Peyer's patch (tissue), 4 donors: ENCODE data around the gene WDFY4. TPM values are rescaled to one million over a fixed set of nuclear protein-coding genes. Genes with fewer than 3 reads are reported as not detected.

Experiments
- DNase-seq, 3 donors: peaks; one replicate each; pipeline ENCODE4 v3.0.0-alpha.2; 2017 to 2019
- H3K27ac ChIP-seq, 4 donors: fragments of 200-600 bp; sonication (generic); one replicate each; pipeline ENCODE4 v1.5.1; 2016 to 2019
- H3K27me3 ChIP-seq, 2 donors: fragments of 200-600 bp; sonication (generic); one replicate each; pipeline ENCODE4 v1.5.1; 2019
- H3K36me3 ChIP-seq, 3 donors: fragments of 200-600 bp; sonication (generic); one replicate each; pipeline ENCODE4 v1.5.1; 2016 to 2019
- H3K4me1 ChIP-seq, 4 donors: fragments of 200-600 bp; sonication (generic); one replicate each; pipeline ENCODE4 v1.5.1; 2016 to 2019
- H3K4me3 ChIP-seq, 4 donors: fragments of 200-600 bp; sonication (generic); 1 replicate in 3 of 4; 2 replicates in 1 of 4; pipeline ENCODE4 v1.5.1; 2016 to 2019; ENCODE audit warnings: mild to moderate bottlenecking in 1 of 4
- H3K9me3 ChIP-seq, 4 donors: fragments of 200-600 bp; sonication (generic); one replicate each; pipeline ENCODE4 v1.5.1; 2016 to 2019; ENCODE audit warnings: mild to moderate bottlenecking in 1 of 4
- POLR2A ChIP-seq, 2 donors: fragments of 450-650 bp; IDR thresholded peaks; one replicate each; pipeline ENCODE4 v1.5.1; 2017; ENCODE audit warnings: antibody characterized with exemption in 2 of 2, mild to moderate bottlenecking in 2 of 2, moderate library complexity in 2 of 2
- total RNA-seq, 4 donors: library from RNA; depleted of rRNA; stranded (reverse); fragments of >200 nt; gene quantifications; one replicate each; pipeline ENCODE4 v1.1.0, GENCODE V29; 2016
- TF ChIP-seq, protein P1 (sequence below), 6 experiments: fragments of 450-650 bp in 4 of 6; fragments of 200-600 bp in 2 of 6; sonication (generic) in 1 of 6; IDR thresholded peaks; one replicate each; pipeline ENCODE4 v1.5.1; 2017 to 2019; ENCODE audit warnings: antibody characterized with exemption in 6 of 6, mild to moderate bottlenecking in 3 of 6, moderate library complexity in 1 of 6

Gene WDFY4
- total RNA-seq, 4 donors from 2014 or later: 0.53 to 102 (median 4.6) TPM

GRCh38 chr10:48951707-48952106 is 267.0 kb downstream of the WDFY4 start:
- Histone ChIP-seq H3K4me3 (no peak overlapping the region), H3K9me3 (no peaks in the 10 kb centered on the region), H3K27me3 (no peaks in the 10 kb centered on the region), H3K4me1 (no peaks in the 10 kb centered on the region), H3K27ac (no peak overlapping the region), H3K36me3 (no peaks in the 10 kb centered on the region)
- DNase-seq: peak in 1 of 3 donors; percentile 5
- TF ChIP-seq, protein P1, sequence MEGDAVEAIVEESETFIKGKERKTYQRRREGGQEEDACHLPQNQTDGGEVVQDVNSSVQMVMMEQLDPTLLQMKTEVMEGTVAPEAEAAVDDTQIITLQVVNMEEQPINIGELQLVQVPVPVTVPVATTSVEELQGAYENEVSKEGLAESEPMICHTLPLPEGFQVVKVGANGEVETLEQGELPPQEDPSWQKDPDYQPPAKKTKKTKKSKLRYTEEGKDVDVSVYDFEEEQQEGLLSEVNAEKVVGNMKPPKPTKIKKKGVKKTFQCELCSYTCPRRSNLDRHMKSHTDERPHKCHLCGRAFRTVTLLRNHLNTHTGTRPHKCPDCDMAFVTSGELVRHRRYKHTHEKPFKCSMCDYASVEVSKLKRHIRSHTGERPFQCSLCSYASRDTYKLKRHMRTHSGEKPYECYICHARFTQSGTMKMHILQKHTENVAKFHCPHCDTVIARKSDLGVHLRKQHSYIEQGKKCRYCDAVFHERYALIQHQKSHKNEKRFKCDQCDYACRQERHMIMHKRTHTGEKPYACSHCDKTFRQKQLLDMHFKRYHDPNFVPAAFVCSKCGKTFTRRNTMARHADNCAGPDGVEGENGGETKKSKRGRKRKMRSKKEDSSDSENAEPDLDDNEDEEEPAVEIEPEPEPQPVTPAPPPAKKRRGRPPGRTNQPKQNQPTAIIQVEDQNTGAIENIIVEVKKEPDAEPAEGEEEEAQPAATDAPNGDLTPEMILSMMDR (IDR thresholded peaks at IDR 0.05): no peak
- no peak for TF ChIP-seq POLR2A (IDR thresholded peaks at IDR 0.05)

GRCh38 chr10:48957361-48958151 is 272.9 kb downstream of the WDFY4 start:
- Histone ChIP-seq H3K9me3 (no peaks in the 10 kb centered on the region), H3K4me1 (no peaks in the 10 kb centered on the region), H3K36me3 (no peaks in the 10 kb centered on the region), H3K27ac (no peak overlapping the region), H3K27me3 (no peaks in the 10 kb centered on the region), H3K4me3 (no peak overlapping the region)
- TF ChIP-seq, protein P1 (IDR thresholded peaks at IDR 0.05): no peak
- no peak for TF ChIP-seq POLR2A (IDR thresholded peaks at IDR 0.05)
- peak in 1 of 3 donors; percentile 30 for DNase-seq

DNA sequence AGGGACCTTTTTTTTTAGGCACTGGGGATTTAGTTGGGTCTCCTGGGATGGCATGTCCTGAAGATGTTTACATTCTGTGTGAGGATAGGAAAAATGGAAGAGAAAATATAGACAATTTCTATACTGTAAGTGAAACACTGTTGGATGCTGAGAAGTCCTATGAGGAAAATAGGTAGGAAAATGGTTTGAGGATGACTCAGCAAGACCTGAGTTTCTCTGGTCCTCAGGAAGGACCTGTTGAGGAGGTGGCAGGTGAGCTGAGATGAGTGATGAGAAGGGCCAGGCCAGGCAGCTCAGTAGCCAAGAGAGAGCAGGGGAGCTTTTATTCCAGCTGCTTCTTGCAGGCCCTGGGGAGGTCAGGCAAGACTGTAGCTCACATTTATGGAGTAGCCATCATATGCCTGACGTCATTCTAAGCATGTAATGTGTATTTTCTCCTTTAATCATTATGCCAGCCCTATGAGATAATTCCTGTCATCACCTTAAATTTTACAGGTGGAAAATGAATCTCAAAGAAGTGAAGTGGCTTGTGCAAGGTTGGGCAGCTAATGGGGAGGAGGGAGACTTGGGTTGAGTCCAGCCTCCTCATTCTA is 274.0 kb downstream of the WDFY4 start:
- H3K36me3 ChIP-seq: no peaks in the 10 kb centered on the region
- H3K27me3 ChIP-seq: no peaks in the 10 kb centered on the region
- no peak for DNase-seq
- no peaks in the 10 kb centered on the region for H3K4me1 ChIP-seq
- TF ChIP-seq, protein P1 (IDR thresholded peaks at IDR 0.05): no peak
- no peak for TF ChIP-seq POLR2A (IDR thresholded peaks at IDR 0.05)
- H3K27ac ChIP-seq: no peak overlapping the region
- H3K9me3 ChIP-seq: no peaks in the 10 kb centered on the region
- no peak overlapping the region for H3K4me3 ChIP-seq

DNA sequence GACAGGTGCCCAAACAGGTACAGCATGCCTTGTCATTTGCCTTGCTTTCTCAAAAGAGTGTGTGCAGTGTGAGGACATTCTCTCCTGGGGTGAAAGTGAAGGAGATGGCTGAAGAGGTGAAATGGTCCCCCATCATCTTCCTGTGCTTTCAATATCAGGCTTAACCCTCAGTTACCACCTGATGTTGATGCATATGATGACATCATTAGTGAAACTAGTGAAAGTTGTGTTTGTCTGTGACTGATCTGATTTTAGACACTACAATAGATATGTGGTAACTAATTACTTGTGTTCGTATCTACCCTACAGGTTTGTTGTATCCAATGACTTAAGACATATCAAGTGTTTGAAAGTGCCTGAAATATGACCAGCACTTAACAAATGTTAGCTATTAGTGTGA is 279.4 kb downstream of the WDFY4 start:
- no peak for DNase-seq
- Histone ChIP-seq H3K36me3 (no peaks in the 10 kb centered on the region), H3K4me3 (no peak overlapping the region), H3K4me1 (no peaks in the 10 kb centered on the region), H3K9me3 (no peaks in the 10 kb centered on the region), H3K27ac (no peak overlapping the region), H3K27me3 (no peaks in the 10 kb centered on the region)
- TF ChIP-seq, protein P1 (IDR thresholded peaks at IDR 0.05): no peak
- no peak for TF ChIP-seq POLR2A (IDR thresholded peaks at IDR 0.05)

- Histone ChIP-seq H3K4me3 (no peak overlapping the region), H3K36me3 (no peaks in the 10 kb centered on the region), H3K27ac (no peak overlapping the region), H3K9me3 (no peaks in the 10 kb centered on the region), H3K4me1 (no peaks in the 10 kb centered on the region), H3K27me3 (no peaks in the 10 kb centered on the region)
- DNase-seq: peak in 1 of 3 donors; percentile 22
- no peak for TF ChIP-seq POLR2A (IDR thresholded peaks at IDR 0.05)
- TF ChIP-seq, protein P1 (IDR thresholded peaks at IDR 0.05): no peak
These were observed 280.8 kb downstream of the WDFY4 start for GRCh38 chr10:48965460-48965859.
